Measurements from ENCODE around the gene TRIO. TPM values are rescaled to one million over a fixed set of nuclear protein-coding genes. Genes with fewer than 3 reads are reported as not detected.

Gene TRIO
- polyA plus RNA-seq, 1 of the 3 experiments (the other 2 are of a cell fraction), result 229 TPM

GRCh38 chr5:14161825-14162556, 18.8 kb downstream of the TRIO start:
- DNase-seq, result no peak

More at GRCh38 chr5:14161825-14162556, 18.8 kb downstream of the TRIO start:
- no peak overlapping the region for H3K27ac ChIP-seq (ENCODE audit: low read depth in 2 of 2, low read length in 1 of 2)
- 94% methylated on average over 7 of the region's 7 CpGs for WGBS (ENCODE audit: low lambda C conversion rate)
- H4K20me1 ChIP-seq (ENCODE audit: insufficient read depth), result peaks cover 100% of the 10 kb centered on the region
- H3K36me3 ChIP-seq (replicated peaks in 1 of 2; ENCODE audit: control insufficient read depth in 1 of 2, insufficient read depth in 2 of 2, low read length in 1 of 2), result peaks cover 3 to 14% of the 10 kb centered on the region in 2 experiments
- H3K9ac ChIP-seq, result no peak overlapping the region
- ChIA-PET POLR2A (no interaction called here), CTCF (interaction anchor here (0.7 kb wide), 1 partner anchor 98 kb away, joined by 3 read pairs; no protein-coding TSS in a partner anchor)
- no peak overlapping the region for H3K4me2 ChIP-seq
- H3K79me2 ChIP-seq (ENCODE audit: insufficient read depth), result peaks cover 99% of the 10 kb centered on the region
- no peaks in the 10 kb centered on the region for H3K27me3 ChIP-seq (ENCODE audit: insufficient read depth)
- no peaks in the 10 kb centered on the region for H3K9me3 ChIP-seq
- no peak for TF ChIP-seq POLR2AphosphoS5 (IDR thresholded peaks at IDR 0.05; ENCODE audit: low read depth, low read length)
- no peak for TF ChIP-seq CTCF (IDR thresholded peaks at IDR 0.05)
- no peak for TF ChIP-seq GATA2 (CRISPR knock-in tag; IDR thresholded peaks at IDR 0.05)
- no peak for TF ChIP-seq RAD21 (IDR thresholded peaks at IDR 0.05; ENCODE audit: low read length)
- no peak for TF ChIP-seq IRF3 (IDR thresholded peaks at IDR 0.05; ENCODE audit: low read depth, low read length)
- TF ChIP-seq MAX (IDR thresholded peaks at IDR 0.05; ENCODE audit: low read depth), result no peak
- TF ChIP-seq RXRA (IDR thresholded peaks at IDR 0.05; ENCODE audit: borderline replicate concordance, low read depth), result no peak
- no peak for TF ChIP-seq NRF1 (IDR thresholded peaks at IDR 0.05; ENCODE audit: low read depth, low read length)
- no peak for TF ChIP-seq CHD2 (IDR thresholded peaks at IDR 0.05; ENCODE audit: low read length, partially characterized antibody)
- no peak for TF ChIP-seq SMC3 (IDR thresholded peaks at IDR 0.05; ENCODE audit: low read depth, low read length)
- no peak overlapping the region for H3K4me3 ChIP-seq (ENCODE audit: low read depth in 2 of 2, low read length in 1 of 2)
- H3K9me2 ChIP-seq, result no peaks in the 10 kb centered on the region
- peaks cover 43% of the 10 kb centered on the region for H3F3A ChIP-seq (replicated peaks; ENCODE audit: insufficient read depth)
- H3K4me1 ChIP-seq (ENCODE audit: control insufficient read depth in 1 of 2, insufficient read depth in 2 of 2, low read depth in 1 of 2, low read length in 1 of 2), result peaks cover 10 to 28% of the 10 kb centered on the region in 2 experiments; a peak in 2 of 4 replicates
- no peak overlapping the region for H2AFZ ChIP-seq (ENCODE audit: low read depth)
